NCI-H774 (cell line): ENCODE results near the gene SMPD3.

Source experiments
- DNase-seq: peaks from one replicate; lab custom pipeline; 2025; lab: John Stamatoyannopoulos, UW

The SMPD3 gene

GRCh38 chr16:68470461-68471150 is 22.3 kb upstream of the SMPD3 start:
- DNase-seq, result no peak

- DNase-seq, result no peak
These were observed 21.6 kb upstream of the SMPD3 start for GRCh38 chr16:68469796-68470460.

- no peak for DNase-seq
These were observed 20.5 kb upstream of the SMPD3 start for GRCh38 chr16:68468842-68469241.

- no peak for DNase-seq
These were observed 17.9 kb upstream of the SMPD3 start for GRCh38 chr16:68466174-68466573.

- no peak for DNase-seq
These were observed 15.6 kb upstream of the SMPD3 start for GRCh38 chr16:68463904-68464303.

- no peak for DNase-seq
These were observed 11.8 kb upstream of the SMPD3 start for GRCh38 chr16:68460067-68460466.

GRCh38 chr16:68459457-68459856 is 11.1 kb upstream of the SMPD3 start:
- DNase-seq, result no peak

- no peak for DNase-seq
These were observed 10.2 kb upstream of the SMPD3 start for GRCh38 chr16:68458551-68458950.

- no peak for DNase-seq
These were observed 9.8 kb upstream of the SMPD3 start for GRCh38 chr16:68458101-68458500.

GRCh38 chr16:68455631-68456030 is 7.3 kb upstream of the SMPD3 start:
- no peak for DNase-seq

GRCh38 chr16:68454920-68455435 is 6.7 kb upstream of the SMPD3 start:
- DNase-seq, result no peak

- no peak for DNase-seq
These were observed 5.5 kb upstream of the SMPD3 start for GRCh38 chr16:68453816-68454215.

GRCh38 chr16:68452176-68452575 is 3.9 kb upstream of the SMPD3 start:
- no peak for DNase-seq

GRCh38 chr16:68451676-68452075 is 3.4 kb upstream of the SMPD3 start:
- DNase-seq, result no peak

GRCh38 chr16:68450741-68451255 is 2.5 kb upstream of the SMPD3 start:
- no peak for DNase-seq

GRCh38 chr16:68447653-68448359 is 502 bp downstream of the SMPD3 start:
- no peak for DNase-seq

GRCh38 chr16:68446681-68447652 is 1.3 kb downstream of the SMPD3 start:
- DNase-seq, result no peak

- peak; percentile 53 for DNase-seq
These were observed 2.9 kb downstream of the SMPD3 start for GRCh38 chr16:68445458-68445857.

GRCh38 chr16:68444056-68444657 is 4.2 kb downstream of the SMPD3 start:
- no peak for DNase-seq

- no peak for DNase-seq
These were observed 11.7 kb downstream of the SMPD3 start for GRCh38 chr16:68436581-68436980.

GRCh38 chr16:68434624-68435210 is 13.6 kb downstream of the SMPD3 start:
- DNase-seq, result no peak
